Endometrial microvascular endothelial cells (primary cell): ENCODE measurements around the gene PANX2. TPM values are rescaled to one million over a fixed set of nuclear protein-coding genes. Genes with fewer than 3 reads are reported as not detected.
"Not testable (repeated sequence)": the region's sequence is repeated elsewhere in the genome, so short reads cannot be mapped to it uniquely, and the experiment has no call there.

ENCODE experiments used
- in situ Hi-C: cut with HindIII; loops from 2 replicates; pipeline ENCODE4 v1.10.0; 2017; ENCODE audit warnings: low sequenced_read_pairs, low pct_unique_long_range_greater_than_20kb; ENCODE audit errors: inconsistent ontology term
- total RNA-seq: library from RNA; depleted of rRNA; stranded (reverse); fragments of >200 nt; gene quantifications from one replicate; pipeline ENCODE4 v1.2.3, GENCODE V29; 2015; ENCODE audit errors: inconsistent ontology term

Gene PANX2
- total RNA-seq, 1 donor from 2014 or later, result 2.2 TPM

DNA sequence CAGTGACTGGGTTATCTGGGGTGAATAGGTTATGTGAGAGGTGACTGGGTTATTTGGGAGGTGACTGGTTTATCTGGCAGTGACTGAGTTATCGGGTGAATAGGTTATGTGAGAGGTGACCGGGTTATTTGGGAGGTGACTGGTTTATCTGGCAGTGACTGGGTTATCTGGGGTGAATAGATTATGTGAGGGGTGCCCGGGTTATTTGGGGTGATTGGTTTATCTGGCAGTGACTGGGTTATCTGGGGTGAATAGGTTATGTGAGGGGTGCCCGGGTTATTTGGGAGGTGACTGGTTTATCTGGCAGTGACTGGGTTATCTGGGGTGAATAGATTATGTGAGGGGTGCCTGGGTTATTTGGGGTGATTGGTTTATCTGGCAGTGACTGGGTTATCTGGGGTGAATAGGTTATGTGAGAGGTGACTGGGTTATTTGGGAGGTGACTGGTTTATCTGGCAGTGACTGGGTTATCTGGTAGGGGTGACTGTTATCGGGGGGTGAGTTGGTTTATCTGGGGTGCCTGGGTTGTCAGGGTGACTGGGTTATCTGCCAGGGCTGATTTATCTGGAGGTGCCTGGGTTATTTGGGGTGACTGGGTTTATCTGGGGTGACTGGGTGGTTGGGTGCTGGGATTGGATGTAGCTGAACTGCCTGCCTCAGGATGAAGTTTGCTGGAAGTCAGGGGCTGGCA, 1.9 kb upstream of the PANX2 start:
- in situ Hi-C loops, result not testable (repeated sequence)

GRCh38 chr22:50169181-50169759, 1.3 kb upstream of the PANX2 start:
- in situ Hi-C loops, result no loop called here

DNA sequence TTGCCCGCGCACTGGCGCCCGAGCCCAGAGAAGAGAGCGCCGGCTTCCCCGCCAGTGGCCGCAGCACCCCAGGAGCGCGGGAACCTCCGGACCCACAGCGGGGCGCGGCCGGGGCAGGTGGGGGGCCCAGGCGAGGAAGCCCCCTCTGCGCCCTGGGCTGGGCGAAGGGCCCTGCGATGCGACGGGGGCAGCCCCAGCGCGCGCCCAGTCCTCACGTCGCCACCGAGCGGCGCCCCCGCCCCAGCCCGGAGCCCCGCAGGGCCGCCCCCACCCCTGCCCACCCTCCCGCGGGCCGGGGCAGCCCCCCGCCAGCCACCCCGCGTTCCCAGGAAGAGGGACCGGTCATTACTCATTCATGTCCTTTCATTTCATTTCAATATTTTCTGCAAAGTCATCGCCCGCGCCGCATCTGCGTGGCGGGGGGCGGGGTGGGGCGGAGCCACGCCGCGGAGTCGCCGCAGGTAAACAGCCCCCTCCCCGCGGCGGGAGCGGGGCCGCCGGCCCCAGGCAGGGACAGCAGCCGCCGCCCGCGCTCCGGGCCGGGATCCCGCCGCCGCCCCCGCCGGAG, 673 bp upstream of the PANX2 start:
- in situ Hi-C loops, result no loop called here

DNA sequence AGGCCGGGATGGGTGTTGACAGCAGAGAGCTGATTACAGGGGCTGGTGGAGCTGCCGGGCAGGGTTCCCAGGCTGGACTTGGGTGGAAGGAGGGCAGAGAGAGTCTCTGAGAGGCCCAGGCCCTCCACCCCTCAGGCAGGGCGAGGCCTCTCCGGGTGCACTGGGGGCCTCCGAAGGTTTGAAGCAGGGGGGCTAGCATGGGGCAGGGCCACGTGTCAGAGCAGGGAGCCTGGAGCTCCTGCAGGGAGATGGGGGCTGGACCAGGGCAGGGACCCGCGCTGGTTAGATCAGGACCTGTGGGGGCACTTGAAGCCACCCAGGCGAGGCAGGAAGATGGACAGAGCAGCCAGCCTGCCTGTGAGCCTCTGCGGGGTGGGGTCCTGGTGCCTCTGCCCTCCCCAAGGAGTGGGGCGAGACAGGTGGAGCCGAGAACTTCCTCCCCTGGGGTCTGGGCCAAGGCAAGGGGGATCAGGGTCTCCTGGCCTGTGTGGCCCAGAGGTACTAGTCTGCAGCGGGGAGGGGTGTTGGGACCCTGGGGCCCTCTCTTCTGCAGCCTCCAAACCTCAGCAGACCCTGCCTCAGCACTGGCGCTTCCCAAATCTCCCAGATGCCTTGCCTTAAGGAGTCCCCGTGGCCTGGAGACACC, 911 bp downstream of the PANX2 start:
- in situ Hi-C loops, result no loop called here

DNA sequence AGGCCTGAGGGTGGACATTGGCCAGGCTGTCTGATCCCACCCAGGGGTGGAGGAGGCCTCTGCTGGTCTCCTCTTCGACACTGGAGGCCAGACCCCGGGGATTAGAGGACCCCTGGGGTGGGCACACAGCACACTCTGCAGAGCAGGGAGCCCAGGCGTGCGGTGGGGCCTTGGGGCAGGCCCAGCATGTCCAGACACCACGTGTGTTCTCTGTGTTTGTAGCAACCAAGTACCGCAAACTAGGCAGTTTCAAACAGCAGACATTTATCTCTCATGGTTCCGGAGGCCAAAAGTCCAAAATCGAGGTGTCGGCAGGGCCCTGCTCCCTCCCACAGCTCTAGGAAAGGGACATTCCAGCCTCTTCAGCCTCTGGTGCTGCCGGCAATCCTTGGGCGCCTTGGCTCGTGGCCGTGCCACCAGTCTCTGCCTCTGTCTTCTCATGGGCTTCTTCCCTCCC, 1.5 kb downstream of the PANX2 start:
- in situ Hi-C loops, result no loop called here

DNA sequence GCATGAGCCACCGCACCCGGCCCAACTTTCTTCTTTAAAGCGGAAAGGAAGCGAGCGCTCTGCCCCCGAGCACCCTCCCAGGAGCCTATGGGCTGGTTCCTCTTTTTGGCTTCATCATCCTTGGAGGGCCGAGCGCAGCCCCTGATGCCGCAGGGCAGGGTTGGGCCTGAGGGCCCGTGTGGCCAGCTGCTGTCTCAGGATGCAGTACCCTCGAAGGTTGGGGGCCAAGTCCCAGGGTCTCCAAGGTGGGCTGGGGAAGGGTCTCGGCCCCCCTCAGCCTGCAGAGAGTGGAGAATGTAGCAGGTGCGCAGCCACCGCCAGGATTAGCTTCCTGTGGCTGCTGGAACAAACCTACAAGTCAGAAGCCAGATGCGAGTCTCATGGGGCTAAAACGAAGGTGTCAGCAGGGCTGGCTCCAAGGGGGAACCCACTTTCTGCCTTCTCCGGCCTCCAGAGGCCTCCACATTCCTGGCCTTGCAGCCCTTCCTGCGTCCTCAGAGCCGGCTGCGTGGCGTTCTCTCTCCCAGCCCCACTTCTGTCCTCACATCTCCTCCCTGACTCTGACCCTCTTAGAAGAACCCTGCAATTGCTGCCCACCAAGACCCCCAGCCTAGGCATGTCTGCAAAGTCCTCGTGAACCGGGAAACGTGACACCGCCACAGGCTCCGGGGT, 2.9 kb downstream of the PANX2 start:
- in situ Hi-C loops, result no loop called here

- in situ Hi-C loops, result no loop called here
Observed at GRCh38 chr22:50173983-50174355, 3.4 kb downstream of the PANX2 start.

DNA sequence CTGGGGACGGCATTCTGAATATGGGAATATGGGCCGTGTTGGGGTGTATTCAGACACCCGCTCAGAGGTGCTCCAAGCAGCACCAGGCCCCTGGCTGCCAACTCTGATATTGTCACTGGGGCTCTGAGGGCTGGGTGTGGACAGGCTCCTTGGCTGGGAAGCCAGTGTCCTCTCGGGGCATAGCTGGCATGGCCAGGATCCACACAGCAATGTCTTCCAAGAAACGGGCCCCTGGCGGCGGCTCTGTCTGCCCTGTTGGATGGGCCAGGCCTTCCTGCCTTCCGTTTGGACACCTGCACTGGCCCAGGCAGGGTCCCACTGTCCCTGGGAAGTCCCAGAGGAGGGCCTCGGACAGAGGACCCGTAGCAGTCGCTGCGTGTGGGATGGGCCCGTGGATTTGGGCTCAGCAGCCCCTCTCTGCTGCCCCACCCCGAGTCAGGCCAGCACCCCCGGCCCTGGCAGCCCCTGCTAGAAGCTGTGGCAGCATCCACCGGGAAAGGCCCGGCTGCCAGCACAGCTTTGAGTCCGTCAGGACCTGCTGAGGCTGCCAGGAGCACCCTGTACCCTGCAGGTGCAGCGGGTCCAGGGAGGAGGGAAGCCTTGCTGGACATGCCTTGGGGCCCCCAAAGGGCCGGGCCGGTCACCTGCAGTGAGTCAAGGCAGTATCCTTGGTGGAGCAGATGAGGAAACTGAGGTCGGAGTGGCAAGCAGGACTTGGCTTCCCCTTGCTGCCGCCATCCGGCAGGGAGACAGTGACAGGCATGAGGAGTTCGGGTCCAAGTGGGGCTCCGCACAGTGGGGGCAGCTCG, 4.1 kb downstream of the PANX2 start:
- in situ Hi-C loops, result no loop called here

DNA sequence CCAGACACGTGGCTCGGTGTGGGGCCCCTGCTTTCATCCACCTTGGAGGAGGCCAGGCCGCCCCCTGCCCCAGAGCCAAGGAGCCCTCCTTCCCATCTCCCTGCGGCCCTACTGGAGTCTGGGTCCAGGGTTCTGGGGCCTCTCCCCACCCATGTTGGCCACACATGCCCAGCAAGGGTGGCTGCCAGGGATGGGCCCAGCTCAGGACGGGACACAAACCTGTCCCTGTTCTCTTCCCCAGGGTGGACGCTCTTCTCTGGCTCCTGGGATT, 4.6 kb downstream of the PANX2 start:
- in situ Hi-C loops, result no loop called here

DNA sequence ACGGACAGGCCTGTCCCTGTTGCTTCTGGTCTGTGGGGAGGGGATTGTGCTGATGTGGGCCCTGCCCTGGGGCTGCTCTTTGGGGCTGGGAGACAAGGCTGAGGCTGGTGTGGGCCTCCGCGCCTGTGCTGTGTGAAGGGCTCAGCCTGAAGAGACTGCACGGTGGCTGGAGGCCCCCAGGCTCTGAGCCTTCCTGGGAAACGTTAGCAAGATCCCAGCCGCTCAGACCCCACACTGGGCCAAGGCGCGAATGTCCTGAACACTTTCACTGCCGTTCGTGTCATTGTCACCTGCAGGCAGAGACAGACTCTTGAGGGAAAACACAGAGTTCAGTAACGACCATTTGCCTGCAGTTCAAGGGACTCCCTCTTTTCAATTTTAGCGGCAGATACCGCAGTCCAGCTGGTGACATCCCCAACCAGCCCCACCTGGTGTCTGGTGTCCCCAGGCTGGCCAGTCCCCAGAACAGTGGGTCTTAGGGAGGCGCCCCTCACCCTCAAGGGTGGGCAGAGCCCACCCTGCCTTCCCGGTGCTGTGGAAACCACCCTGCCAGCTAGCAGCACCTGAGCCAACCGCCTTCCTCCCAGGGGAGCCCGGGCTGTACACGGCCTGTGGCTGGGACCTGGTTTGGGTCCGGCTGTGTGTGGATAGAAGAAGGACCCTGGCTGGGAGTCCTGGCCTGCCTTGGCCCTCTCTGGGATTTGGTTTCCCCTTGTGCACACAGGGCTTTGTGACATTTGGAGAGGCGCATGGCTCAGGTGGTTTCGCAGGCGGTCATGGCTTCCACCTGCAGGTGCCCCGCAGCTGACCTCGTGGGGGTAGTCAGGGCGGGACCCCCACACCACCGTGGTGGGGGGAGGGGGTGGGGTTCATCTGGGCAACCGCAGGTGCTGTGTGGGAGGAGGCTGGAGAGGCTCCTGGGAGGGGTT, 5.7 kb downstream of the PANX2 start:
- in situ Hi-C loops, result no loop called here

DNA sequence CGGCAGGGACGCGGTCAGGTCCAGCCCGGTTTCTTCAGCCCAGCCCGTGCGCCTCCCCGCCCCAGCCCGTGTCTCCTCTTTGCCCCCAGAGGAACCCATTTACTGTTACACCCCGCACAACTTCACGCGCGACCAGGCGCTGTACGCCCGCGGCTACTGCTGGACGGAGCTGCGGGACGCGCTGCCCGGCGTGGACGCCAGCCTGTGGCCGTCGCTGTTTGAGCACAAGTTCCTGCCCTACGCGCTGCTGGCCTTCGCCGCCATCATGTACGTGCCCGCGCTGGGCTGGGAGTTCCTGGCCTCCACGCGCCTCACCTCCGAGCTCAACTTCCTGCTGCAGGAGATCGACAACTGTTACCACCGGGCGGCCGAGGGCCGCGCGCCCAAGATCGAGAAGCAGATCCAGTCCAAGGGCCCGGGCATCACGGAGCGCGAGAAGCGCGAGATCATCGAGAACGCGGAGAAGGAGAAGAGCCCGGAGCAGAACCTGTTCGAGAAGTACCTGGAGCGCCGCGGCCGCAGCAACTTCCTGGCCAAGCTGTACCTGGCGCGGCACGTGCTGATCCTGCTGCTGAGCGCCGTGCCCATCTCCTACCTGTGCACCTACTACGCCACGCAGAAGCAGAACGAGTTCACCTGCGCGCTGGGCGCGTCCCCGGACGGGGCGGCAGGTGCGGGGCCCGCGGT, 6.5 kb downstream of the PANX2 start:
- in situ Hi-C loops, result no loop called here

GRCh38 chr22:50177537-50178470, 7.3 kb downstream of the PANX2 start:
- in situ Hi-C loops, result no loop called here

DNA sequence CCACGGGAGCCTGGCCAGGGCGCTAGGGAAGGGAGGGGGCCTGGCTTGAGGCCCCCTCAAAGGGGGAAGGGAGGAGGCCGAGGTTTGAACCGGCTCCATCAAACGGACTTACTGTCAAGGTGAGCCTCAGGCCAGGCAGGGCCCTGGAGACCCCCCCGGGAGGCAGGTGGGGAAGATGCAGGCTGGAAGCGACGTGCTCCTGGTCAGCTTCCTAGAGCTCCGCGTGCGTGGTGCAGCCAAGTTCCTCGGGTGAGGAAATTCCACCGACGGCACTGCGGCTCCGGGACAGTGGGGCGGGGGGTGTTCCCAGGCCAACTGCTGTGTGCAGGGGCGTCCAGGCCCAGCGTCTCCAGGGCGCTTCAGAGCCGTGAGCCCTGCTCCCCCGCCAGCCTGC, 7.9 kb downstream of the PANX2 start:
- in situ Hi-C loops, result no loop called here

GRCh38 chr22:50178871-50179869, 8.6 kb downstream of the PANX2 start:
- in situ Hi-C loops, result no loop called here

DNA sequence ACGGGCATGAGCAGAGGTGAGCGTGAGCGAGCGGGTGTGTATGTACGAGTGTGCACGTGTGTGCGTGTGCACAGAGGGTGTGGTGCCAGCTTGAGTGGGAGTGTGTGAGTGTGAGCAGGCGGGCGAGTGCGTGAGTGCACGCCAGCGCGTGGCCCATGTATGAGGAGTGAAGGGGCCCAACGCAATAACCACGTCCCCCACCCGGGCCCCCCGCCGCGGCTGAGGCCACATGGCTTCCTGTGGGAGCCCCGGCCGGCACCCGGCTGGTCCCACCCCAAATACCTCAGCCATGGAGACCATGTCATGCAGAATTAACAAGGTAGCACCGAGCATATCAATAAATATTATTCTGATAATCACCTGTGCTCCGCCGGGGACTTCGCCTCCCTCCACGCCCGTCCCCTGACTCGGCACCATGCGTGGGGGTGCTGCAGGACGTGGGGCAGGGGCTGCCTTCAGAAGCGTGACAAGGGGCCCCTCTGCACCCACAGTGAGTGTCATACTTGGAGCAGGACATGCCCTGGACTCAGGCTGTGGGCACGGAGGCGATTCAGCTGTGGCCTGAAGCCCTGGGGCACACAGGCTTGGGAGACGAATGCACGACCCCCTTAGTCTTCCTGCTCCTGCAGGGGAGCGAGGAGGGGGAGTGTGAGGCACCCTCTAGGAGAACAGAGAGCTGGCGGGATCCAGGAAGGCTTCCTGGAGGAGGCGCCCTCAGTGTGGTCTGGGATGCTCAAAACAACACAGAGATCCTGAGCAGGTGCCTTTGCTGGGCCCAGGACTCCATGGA, 9.6 kb downstream of the PANX2 start:
- in situ Hi-C loops, result no loop called here
